Muscle of back (tissue), 11 donors: ENCODE measurements around the gene CCDC183. TPM values are rescaled to one million over a fixed set of nuclear protein-coding genes. Genes with fewer than 3 reads are reported as not detected.
"Not testable (repeated sequence)": the region's sequence is repeated elsewhere in the genome, so short reads cannot be mapped to it uniquely, and the experiment has no call there.

Source experiments
- DNase-seq, 3 donors: peaks; one replicate each; pipeline versions ENCODE4 v3.0.0 to v3.0.0-alpha.2; 2013
- polyA plus RNA-seq, 10 donors: library from polyadenylated mRNA; unstranded; fragments of 120-200 nt; gene quantifications; one replicate each; pipeline ENCODE4 v1.2.1, GENCODE V29; 2013; ENCODE audit not compliant: insufficient read length in 10 of 10

The CCDC183 gene
- polyA plus RNA-seq, 10 donors = 1.1 to 3.3 (median 1.9) TPM

GRCh38 chr9:136799854-136800657, 3.9 kb downstream of the CCDC183 start:
- peak in 1 of 3 donors; percentile 59 for DNase-seq

- no peak for DNase-seq
Observed at GRCh38 chr9:136802321-136802720, 6.2 kb downstream of the CCDC183 start.

- DNase-seq = not testable (repeated sequence)
Observed at GRCh38 chr9:136803009-136803550, 6.9 kb downstream of the CCDC183 start.

GRCh38 chr9:136803551-136804508, 7.7 kb downstream of the CCDC183 start:
- no peak for DNase-seq

GRCh38 chr9:136804509-136805206, 8.5 kb downstream of the CCDC183 start:
- no peak for DNase-seq

GRCh38 chr9:136805207-136805740, 9.1 kb downstream of the CCDC183 start:
- DNase-seq = no peak

GRCh38 chr9:136806067-136806466, 9.9 kb downstream of the CCDC183 start:
- no peak for DNase-seq

GRCh38 chr9:136806631-136807201, 10.6 kb downstream of the CCDC183 start:
- DNase-seq = no peak

- DNase-seq = peak; percentile 76 to 94 (median 91)
Observed at GRCh38 chr9:136807281-136808074, 11.3 kb downstream of the CCDC183 start, which contains the start of gene RABL6. Gene RABL6 (plus strand): TSS chr9:136807948. CDS start chr9:136808197, 249 bp downstream.

GRCh38 chr9:136808075-136808805, 12.1 kb downstream of the CCDC183 start:
- DNase-seq = peak in 1 of 3 donors; percentile 50

- no peak for DNase-seq
Observed at GRCh38 chr9:136808806-136809158, 12.6 kb downstream of the CCDC183 start.

- DNase-seq = no peak
Observed at GRCh38 chr9:136814725-136815421, 18.7 kb downstream of the CCDC183 start.

GRCh38 chr9:136815422-136815782, 19.3 kb downstream of the CCDC183 start:
- no peak for DNase-seq

GRCh38 chr9:136820971-136821825, 25.1 kb downstream of the CCDC183 start:
- peak in 1 of 3 donors; percentile 67 for DNase-seq

GRCh38 chr9:136821826-136822544, 25.8 kb downstream of the CCDC183 start:
- DNase-seq = no peak

- no peak for DNase-seq
Observed at GRCh38 chr9:136823136-136824046, 27.3 kb downstream of the CCDC183 start.
